Activated T-cell treated with anti-CD3 and anti-CD28 coated beads, Interleukin-2, amount 50 U/mL, for 72 hours (primary cell): ENCODE results near the gene CLECL1. TPM values are rescaled to one million over a fixed set of nuclear protein-coding genes. Genes with fewer than 3 reads are reported as not detected.
"Not testable (repeated sequence)": the region's sequence is repeated elsewhere in the genome, so short reads cannot be mapped to it uniquely, and the experiment has no call there.

Experiments used
- ATAC-seq, 2 donors: fragments of 150-1000 bp; cut with Tn5 transposase; replicated peaks in 1 of 2; 2 replicates each; pipeline ENCODE4 v1.10.0; 2021; ENCODE audit warnings: moderate library complexity in 2 of 2, mild to moderate bottlenecking in 1 of 2
- DNase-seq, 2 donors: peaks; one replicate each; pipeline ENCODE4 v3.0.0; 2021 to 2022; ENCODE audit warnings: mixed read lengths in 1 of 2
- H3K27ac Mint-ChIP-seq: one replicate; pipeline ENCODE4 v1.8.0; 2022; ENCODE audit warnings: mild to moderate bottlenecking, moderate library complexity, mixed read lengths
- H3K27me3 Mint-ChIP-seq: one replicate; pipeline ENCODE4 v1.8.0; 2022; ENCODE audit warnings: low read depth, mixed read lengths
- H3K36me3 Mint-ChIP-seq, 2 donors: one replicate each; pipeline ENCODE4 v1.8.0; 2022; ENCODE audit warnings: mixed read lengths in 2 of 2, mild to moderate bottlenecking in 1 of 2; ENCODE audit not compliant: insufficient read depth in 2 of 2
- H3K4me1 Mint-ChIP-seq: one replicate; pipeline ENCODE4 v1.8.0; 2022; ENCODE audit warnings: low read depth, mixed read lengths
- H3K4me3 Mint-ChIP-seq, 2 donors: one replicate each; pipeline ENCODE4 v1.8.0; 2022; ENCODE audit warnings: mild to moderate bottlenecking in 2 of 2, mixed read lengths in 2 of 2, moderate library complexity in 2 of 2
- H3K9me3 Mint-ChIP-seq, 2 donors: one replicate each; pipeline ENCODE4 v1.8.0; 2022; ENCODE audit warnings: mixed read lengths in 2 of 2
- total RNA-seq, 2 donors: library from RNA; stranded (reverse); gene quantifications; one replicate each; pipeline ENCODE4 v1.2.3, GENCODE V29; 2022

Gene CLECL1
- total RNA-seq, 2 donors from 2014 or later: 11.5 to 13.8 TPM

GRCh38 chr12:9729082-9729481, 3.8 kb downstream of the CLECL1 start:
- no peaks in the 10 kb centered on the region for H3K27me3 Mint-ChIP-seq
- no peaks in the 10 kb centered on the region for H3K36me3 Mint-ChIP-seq
- DNase-seq (no peak), ATAC-seq (no peak)
- H3K27ac Mint-ChIP-seq: no peak overlapping the region
- peaks cover 46% of the 10 kb centered on the region for H3K4me1 Mint-ChIP-seq
- no peaks in the 10 kb centered on the region for H3K9me3 Mint-ChIP-seq
- no peak overlapping the region for H3K4me3 Mint-ChIP-seq

- H3K4me3 Mint-ChIP-seq: no peak overlapping the region
- peaks cover 0 to 4% of the 10 kb centered on the region in 2 donors for H3K36me3 Mint-ChIP-seq
- DNase-seq (no peak), ATAC-seq (no peak)
- no peak overlapping the region for H3K27ac Mint-ChIP-seq
- H3K9me3 Mint-ChIP-seq: no peaks in the 10 kb centered on the region
- no peaks in the 10 kb centered on the region for H3K27me3 Mint-ChIP-seq
- H3K4me1 Mint-ChIP-seq: peaks cover 45% of the 10 kb centered on the region
Observed at GRCh38 chr12:9727813-9728212, 5.1 kb downstream of the CLECL1 start.

GRCh38 chr12:9725213-9725870, 7.6 kb downstream of the CLECL1 start:
- no peak for ATAC-seq

GRCh38 chr12:9724023-9724422, 8.9 kb downstream of the CLECL1 start:
- Mint-ChIP-seq H3K36me3 (peaks cover 2 to 5% of the 10 kb centered on the region in 2 donors), H3K27me3 (no peaks in the 10 kb centered on the region), H3K4me1 (peaks cover 49% of the 10 kb centered on the region), H3K4me3 (no peak overlapping the region), H3K9me3 (no peaks in the 10 kb centered on the region), H3K27ac (peak overlapping the region; percentile 70)
- ATAC-seq: no peak
- no peak for DNase-seq

More at GRCh38 chr12:9725213-9725870, 7.6 kb downstream of the CLECL1 start:
- no peak for DNase-seq
- Mint-ChIP-seq H3K4me3 (peak overlapping the region in 1 of 2 donors; percentile 34), H3K27me3 (no peaks in the 10 kb centered on the region), H3K27ac (no peak overlapping the region), H3K9me3 (no peaks in the 10 kb centered on the region), H3K36me3 (peaks cover 2 to 5% of the 10 kb centered on the region in 2 donors), H3K4me1 (peaks cover 44% of the 10 kb centered on the region)

GRCh38 chr12:9721394-9722092, 11.4 kb downstream of the CLECL1 start:
- DNase-seq (no peak), ATAC-seq (no peak)
- Mint-ChIP-seq H3K27me3 (no peaks in the 10 kb centered on the region), H3K4me3 (peak overlapping the region in 1 of 2 donors; percentile 4), H3K27ac (no peak overlapping the region), H3K36me3 (peaks cover 5% of the 10 kb centered on the region in 2 donors), H3K9me3 (no peaks in the 10 kb centered on the region), H3K4me1 (peaks cover 49% of the 10 kb centered on the region)

GRCh38 chr12:9719790-9720189, 13.1 kb downstream of the CLECL1 start:
- ATAC-seq (peak; percentile 89 to 94), DNase-seq (peak in 1 of 2 donors; percentile 24)
- no peaks in the 10 kb centered on the region for H3K27me3 Mint-ChIP-seq
- peaks cover 8 to 9% of the 10 kb centered on the region in 2 donors for H3K36me3 Mint-ChIP-seq
- no peak overlapping the region for H3K27ac Mint-ChIP-seq
- H3K4me1 Mint-ChIP-seq: peaks cover 58% of the 10 kb centered on the region
- peaks cover 0 to 3% of the 10 kb centered on the region in 2 donors for H3K9me3 Mint-ChIP-seq
- no peak overlapping the region for H3K4me3 Mint-ChIP-seq

- Mint-ChIP-seq H3K27ac (no peak overlapping the region), H3K4me3 (no peak overlapping the region), H3K4me1 (peaks cover 55% of the 10 kb centered on the region), H3K27me3 (no peaks in the 10 kb centered on the region), H3K9me3 (peaks cover 0 to 3% of the 10 kb centered on the region in 2 donors), H3K36me3 (peaks cover 8 to 9% of the 10 kb centered on the region in 2 donors)
- ATAC-seq (no peak), DNase-seq (no peak)
Observed at GRCh38 chr12:9718968-9719367, 13.9 kb downstream of the CLECL1 start.

- Mint-ChIP-seq H3K4me3 (no peak overlapping the region), H3K4me1 (peaks cover 56% of the 10 kb centered on the region), H3K9me3 (peaks cover 0 to 3% of the 10 kb centered on the region in 2 donors), H3K27me3 (no peaks in the 10 kb centered on the region), H3K36me3 (peaks cover 4 to 9% of the 10 kb centered on the region in 2 donors), H3K27ac (no peak overlapping the region)
- DNase-seq (no peak), ATAC-seq (no peak)
Observed at GRCh38 chr12:9717070-9717925, 15.6 kb downstream of the CLECL1 start.

GRCh38 chr12:9713032-9713558, 19.8 kb downstream of the CLECL1 start:
- ATAC-seq: peak; percentile 65 to 84
- peaks cover 4 to 11% of the 10 kb centered on the region in 2 donors for H3K36me3 Mint-ChIP-seq
- H3K4me3 Mint-ChIP-seq, DNase-seq, H3K27ac Mint-ChIP-seq, H3K9me3 Mint-ChIP-seq, H3K27me3 Mint-ChIP-seq: not testable (repeated sequence)
- H3K4me1 Mint-ChIP-seq: peaks cover 62% of the 10 kb centered on the region

GRCh38 chr12:9711664-9712063, 21.2 kb downstream of the CLECL1 start:
- ATAC-seq: no peak
- peaks cover 6 to 14% of the 10 kb centered on the region in 2 donors for H3K36me3 Mint-ChIP-seq
- no peak for DNase-seq
- no peaks in the 10 kb centered on the region for H3K27me3 Mint-ChIP-seq
- no peak overlapping the region for H3K27ac Mint-ChIP-seq
- H3K4me3 Mint-ChIP-seq: no peak overlapping the region
- peaks cover 77% of the 10 kb centered on the region for H3K4me1 Mint-ChIP-seq
- H3K9me3 Mint-ChIP-seq: peaks cover 0 to 3% of the 10 kb centered on the region in 2 donors

GRCh38 chr12:9710584-9711375, 22.1 kb downstream of the CLECL1 start:
- H3K27ac Mint-ChIP-seq: no peak overlapping the region
- peaks cover 2 to 3% of the 10 kb centered on the region in 2 donors for H3K9me3 Mint-ChIP-seq
- peaks cover 10 to 16% of the 10 kb centered on the region in 2 donors for H3K36me3 Mint-ChIP-seq
- no peak for ATAC-seq
- no peaks in the 10 kb centered on the region for H3K27me3 Mint-ChIP-seq
- no peak for DNase-seq
- H3K4me1 Mint-ChIP-seq: peaks cover 78% of the 10 kb centered on the region
- no peak overlapping the region for H3K4me3 Mint-ChIP-seq

GRCh38 chr12:9708853-9709252, 24.0 kb downstream of the CLECL1 start:
- no peaks in the 10 kb centered on the region for H3K27me3 Mint-ChIP-seq
- H3K4me1 Mint-ChIP-seq: peaks cover 83% of the 10 kb centered on the region
- H3K27ac Mint-ChIP-seq: peak overlapping the region; percentile 95

More at GRCh38 chr12:9708853-9709252, 24.0 kb downstream of the CLECL1 start:
- peaks cover 14 to 23% of the 10 kb centered on the region in 2 donors for H3K36me3 Mint-ChIP-seq
- peaks cover 8 to 9% of the 10 kb centered on the region in 2 donors for H3K9me3 Mint-ChIP-seq
- H3K4me3 Mint-ChIP-seq: peak overlapping the region in 1 of 2 donors; percentile 21
- ATAC-seq (no peak), DNase-seq (no peak)
